GM21447 (cell line): ENCODE data around the gene NCAPD2.
"Not testable (repeated sequence)": the region's sequence is repeated elsewhere in the genome, so short reads cannot be mapped to it uniquely, and the experiment has no call there.

Experiments used
- ATAC-seq: cut with Tn5 transposase; IDR thresholded peaks from one replicate; pipeline ENCODE4 v1.9.1; 2021; ENCODE audit not compliant: unreplicated experiment

The NCAPD2 gene

GRCh38 chr12:6462234-6462995 lies 31.5 kb upstream of the NCAPD2 start:
- ATAC-seq: no peak

GRCh38 chr12:6463216-6463615 lies 30.7 kb upstream of the NCAPD2 start:
- no peak for ATAC-seq

- no peak for ATAC-seq
Observed at GRCh38 chr12:6463858-6464257, 30.0 kb upstream of the NCAPD2 start.

GRCh38 chr12:6464531-6464930 lies 29.4 kb upstream of the NCAPD2 start:
- no peak for ATAC-seq

GRCh38 chr12:6465467-6466183 lies 28.3 kb upstream of the NCAPD2 start:
- ATAC-seq: no peak

- no peak for ATAC-seq
Observed at GRCh38 chr12:6466184-6466573, 27.7 kb upstream of the NCAPD2 start.

GRCh38 chr12:6466751-6467150 lies 27.2 kb upstream of the NCAPD2 start:
- not testable (repeated sequence) for ATAC-seq

GRCh38 chr12:6467571-6468282 lies 26.2 kb upstream of the NCAPD2 start:
- ATAC-seq: not testable (repeated sequence)

- no peak for ATAC-seq
Observed at GRCh38 chr12:6468283-6468575, 25.7 kb upstream of the NCAPD2 start.

GRCh38 chr12:6469092-6469491 lies 24.8 kb upstream of the NCAPD2 start:
- no peak for ATAC-seq

- peak; percentile 9 for ATAC-seq
Observed at GRCh38 chr12:6469609-6470374, 24.1 kb upstream of the NCAPD2 start.

GRCh38 chr12:6470375-6471163 lies 23.3 kb upstream of the NCAPD2 start, which contains the start of gene VAMP1:
Gene VAMP1, minus strand, starts transcription at chr12:6470677. Its CDS starts 146 bp downstream, at chr12:6470531.
- ATAC-seq: peak; percentile 87

GRCh38 chr12:6471989-6472360 lies 21.9 kb upstream of the NCAPD2 start:
- ATAC-seq: no peak

GRCh38 chr12:6472491-6472890 lies 21.4 kb upstream of the NCAPD2 start:
- no peak for ATAC-seq

GRCh38 chr12:6475233-6475975 lies 18.5 kb upstream of the NCAPD2 start:
- ATAC-seq: not testable (repeated sequence)

GRCh38 chr12:6476489-6476888 lies 17.4 kb upstream of the NCAPD2 start:
- ATAC-seq: no peak

GRCh38 chr12:6477601-6478377 lies 16.1 kb upstream of the NCAPD2 start:
- not testable (repeated sequence) for ATAC-seq

GRCh38 chr12:6478416-6478815 lies 15.5 kb upstream of the NCAPD2 start:
- ATAC-seq: no peak

GRCh38 chr12:6488240-6488639 lies 5.7 kb upstream of the NCAPD2 start:
- ATAC-seq: no peak
